GM12873 (cell line): ENCODE data around the gene EXD3.

Experiments used
- CTCF ChIP-seq: IDR thresholded peaks from 2 replicates; pipeline ENCODE4 v1.5.1; 2012; ENCODE audit warnings: low read depth, mild to moderate bottlenecking, moderate library complexity, low read length, control low read depth; ENCODE audit not compliant: insufficient read depth; ENCODE audit errors: missing control alignments

The EXD3 gene

GRCh38 chr9:137295238-137295811 is 127.6 kb downstream of the EXD3 start:
- TF ChIP-seq CTCF, result peak; percentile 63

DNA sequence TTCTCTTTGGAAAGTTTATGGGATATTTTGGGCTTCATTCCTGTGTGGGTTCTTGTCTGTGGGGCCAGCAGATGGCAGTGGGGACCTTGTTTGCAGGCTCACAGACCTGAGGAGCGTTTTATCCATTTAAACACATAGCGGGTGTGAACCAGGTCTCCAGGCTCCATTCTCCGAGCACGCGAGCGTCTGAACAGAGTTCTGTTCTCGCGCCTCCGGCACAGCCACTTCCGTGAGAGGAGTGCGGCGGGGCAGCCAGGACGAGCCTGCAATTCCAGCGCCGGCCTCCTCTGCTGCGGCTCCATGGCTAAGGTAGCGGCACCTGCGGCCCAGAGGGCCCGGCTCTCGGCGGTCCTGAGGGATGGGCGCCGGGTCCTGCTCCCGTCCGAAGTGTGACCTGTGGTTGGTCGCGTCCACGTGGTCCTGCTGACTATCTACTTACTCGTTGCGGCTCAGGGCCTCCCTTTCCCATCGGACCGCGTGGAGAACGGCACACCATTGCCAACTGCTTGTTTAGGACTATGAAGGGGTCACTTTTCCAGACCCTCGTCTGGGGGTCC is 128.2 kb downstream of the EXD3 start:
- TF ChIP-seq CTCF, result peak; percentile 38

- no peak for TF ChIP-seq CTCF
Measured at GRCh38 chr9:137294091-137294680, 128.8 kb downstream of the EXD3 start.

- no peak for TF ChIP-seq CTCF
Measured at GRCh38 chr9:137293482-137294090, 129.4 kb downstream of the EXD3 start.

DNA sequence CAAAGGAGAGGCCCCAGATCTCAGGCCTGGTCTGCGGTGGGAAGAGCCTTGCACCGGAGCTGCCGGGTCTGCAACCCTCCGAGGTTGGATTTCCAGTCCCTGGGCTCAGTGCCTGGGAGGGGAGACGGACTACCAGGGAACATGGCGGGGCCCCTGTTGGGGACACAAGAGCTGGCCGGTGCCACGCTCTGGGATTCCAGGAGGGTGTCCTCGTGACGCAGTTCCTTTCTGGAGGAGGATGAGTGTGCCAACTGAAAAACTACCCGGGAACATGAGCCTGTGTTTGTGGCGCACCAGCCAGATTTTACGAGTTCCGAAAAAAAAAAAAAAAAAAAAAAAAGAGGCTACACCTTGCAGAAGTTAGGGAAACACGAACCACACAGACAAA is 129.9 kb downstream of the EXD3 start:
- TF ChIP-seq CTCF, result no peak

- TF ChIP-seq CTCF, result peak; percentile 64
Measured at GRCh38 chr9:137286975-137287383, 136.0 kb downstream of the EXD3 start.

DNA sequence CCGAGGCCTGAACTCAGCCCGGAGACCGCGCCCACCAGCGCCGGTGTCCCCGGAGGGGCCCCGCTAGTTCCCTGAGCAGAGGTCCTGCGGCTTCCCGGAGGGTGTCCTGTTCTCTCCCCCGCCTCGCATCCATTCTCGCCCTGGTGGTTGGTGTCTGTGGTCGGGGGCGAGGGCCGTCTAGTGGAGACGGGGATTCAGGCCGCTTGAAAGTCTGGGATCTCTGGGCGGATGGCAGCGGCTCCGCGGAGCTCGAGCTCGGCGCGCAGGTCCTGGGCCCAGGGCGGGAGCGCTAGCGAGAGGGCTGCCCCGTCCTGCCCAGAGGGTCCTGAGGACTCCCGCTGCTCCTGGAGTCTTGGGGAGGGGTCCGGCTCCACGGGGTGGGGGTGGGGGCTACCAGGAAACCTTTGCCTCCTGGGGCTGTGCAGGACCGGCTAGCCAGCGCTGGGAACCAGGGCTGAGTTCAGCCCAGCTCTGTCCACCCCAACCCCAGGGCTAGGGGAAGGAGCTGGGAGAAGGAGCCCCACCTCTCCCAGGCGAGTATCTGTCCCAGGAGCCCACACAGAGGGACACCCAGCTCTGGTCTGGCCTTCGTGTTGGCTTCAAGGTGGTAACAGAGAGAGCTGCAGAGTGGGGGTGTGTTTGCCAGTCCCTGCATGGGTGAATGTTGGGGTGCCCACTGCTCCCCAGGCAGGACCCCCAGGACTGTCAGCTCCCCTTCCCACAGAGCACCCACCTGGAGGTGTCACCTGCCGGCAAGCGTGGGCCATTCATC is 141.4 kb downstream of the EXD3 start:
- no peak for TF ChIP-seq CTCF
